Right hindlimb (tissue), 1 donor: ENCODE measurements around the gene LMTK3.

Experiments used
- DNase-seq: peaks from one replicate; pipeline ENCODE4 v3.0.0-alpha.2; 2018

LMTK3 gene

GRCh38 chr19:48444129-48444935, 67.3 kb downstream of the LMTK3 start:
- no peak for DNase-seq

DNA sequence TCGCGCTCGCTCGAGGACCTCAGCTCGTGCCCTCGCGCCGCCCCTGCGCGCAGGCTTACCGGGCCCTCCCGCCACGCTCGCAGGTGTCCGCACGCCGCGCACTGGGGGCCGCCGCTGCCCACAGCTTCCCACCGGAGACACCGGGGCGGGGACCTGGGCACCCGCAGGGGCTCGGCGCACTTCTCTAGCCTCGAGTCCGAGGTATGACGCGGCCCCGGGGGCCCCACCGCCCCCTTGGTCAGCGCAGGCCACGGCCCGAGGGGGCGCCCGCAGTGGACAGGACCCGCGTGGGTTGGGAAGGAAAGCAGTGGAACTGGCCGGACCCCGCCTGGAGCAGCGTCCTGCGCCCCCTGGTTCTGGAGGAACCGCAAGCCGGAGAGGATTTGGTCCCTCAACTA, 67.9 kb downstream of the LMTK3 start:
- no peak for DNase-seq

- no peak for DNase-seq
Observed at GRCh38 chr19:48443256-48443655, 68.4 kb downstream of the LMTK3 start.

DNA sequence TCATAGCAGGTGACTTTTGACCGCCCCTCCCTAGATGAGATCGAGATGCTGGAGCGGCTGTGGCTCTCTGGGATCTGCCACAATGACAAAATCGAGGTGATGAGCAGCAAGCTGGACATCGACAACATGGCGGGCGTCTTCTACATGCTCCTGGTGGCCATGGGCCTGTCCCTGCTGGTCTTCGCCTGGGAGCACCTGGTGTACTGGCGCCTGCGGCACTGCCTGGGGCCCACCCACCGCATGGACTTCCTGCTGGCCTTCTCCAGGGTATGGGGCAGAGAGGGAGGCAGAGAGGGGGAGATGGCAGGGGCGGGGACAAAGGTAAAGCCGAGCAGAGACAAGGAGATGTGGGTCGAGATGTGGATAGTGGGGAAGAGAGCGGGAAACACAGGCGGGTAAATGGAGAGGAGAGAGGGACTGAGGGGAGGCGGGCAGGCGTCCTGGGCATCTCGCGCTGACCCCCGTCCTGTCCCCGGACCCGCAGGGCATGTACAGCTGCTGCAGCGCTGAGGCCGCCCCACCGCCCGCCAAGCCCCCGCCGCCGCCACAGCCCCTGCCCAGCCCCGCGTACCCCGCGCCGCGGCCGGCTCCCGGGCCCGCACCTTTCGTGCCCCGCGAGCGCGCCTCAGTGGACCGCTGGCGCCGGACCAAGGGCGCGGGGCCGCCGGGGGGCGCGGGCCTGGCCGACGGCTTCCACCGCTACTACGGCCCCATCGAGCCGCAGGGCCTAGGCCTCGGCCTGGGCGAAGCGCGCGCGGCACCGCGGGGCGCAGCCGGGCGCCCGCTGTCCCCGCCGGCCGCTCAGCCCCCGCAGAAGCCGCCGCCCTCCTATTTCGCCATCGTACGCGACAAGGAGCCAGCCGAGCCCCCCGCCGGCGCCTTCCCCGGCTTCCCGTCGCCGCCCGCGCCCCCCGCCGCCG, 69.3 kb downstream of the LMTK3 start:
- DNase-seq = no peak

DNA sequence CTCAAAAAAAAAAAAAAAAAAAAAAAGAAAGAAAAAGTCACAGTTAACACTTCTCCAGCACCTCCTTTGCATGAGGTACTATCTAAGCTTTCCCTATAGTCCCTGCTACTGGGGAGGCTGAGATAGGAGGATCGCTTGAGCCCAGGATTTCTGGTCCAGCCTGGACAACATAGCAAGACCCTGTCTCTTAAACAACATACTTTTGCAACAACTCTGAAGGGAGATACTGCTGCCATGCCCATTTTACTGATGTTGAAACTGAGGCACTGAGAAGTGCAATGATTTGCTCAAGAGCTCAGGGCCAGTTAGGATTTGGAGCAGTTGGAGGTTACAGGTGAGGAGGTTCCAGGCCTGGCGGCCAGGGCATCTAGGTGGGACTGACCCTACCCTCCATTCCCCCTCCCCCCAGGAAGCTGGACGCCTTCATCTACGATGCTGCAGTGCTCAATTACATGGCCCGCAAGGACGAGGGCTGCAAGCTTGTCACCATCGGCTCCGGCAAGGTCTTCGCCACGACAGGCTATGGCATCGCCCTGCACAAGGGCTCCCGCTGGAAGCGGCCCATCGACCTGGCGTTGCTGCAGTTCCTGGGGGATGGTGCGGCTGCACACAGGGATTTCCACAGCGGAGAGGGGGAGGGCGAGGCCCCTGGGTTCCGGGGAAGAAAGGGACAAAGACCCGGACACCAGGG, 70.1 kb downstream of the LMTK3 start:
- no peak for DNase-seq

GRCh38 chr19:48436586-48436985, 75.0 kb downstream of the LMTK3 start:
- no peak for DNase-seq
